PC-3 (cell line): ENCODE results near the gene HIVEP3. TPM values are rescaled to one million over a fixed set of nuclear protein-coding genes. Genes with fewer than 3 reads are reported as not detected.

Experiments used
- total RNA-seq: library from RNA; depleted of rRNA; stranded (reverse); fragments of >200 nt; gene quantifications from 2 replicates; pipeline ENCODE4 v1.2.3, GENCODE V29; 2014; rRNA removed

Gene HIVEP3
- total RNA-seq, 1 experiment from 2014 or later, result 9.8 TPM

Other genes starting within 250 kb of the HIVEP3 start
- gene GUCA2B, start 234.5 kb upstream of the HIVEP3 start, total RNA-seq, result not detected in 2 replicates
- gene GUCA2A, start 245.8 kb upstream of the HIVEP3 start, total RNA-seq, result not detected in 2 replicates